T-helper 1 cell (primary cell): ENCODE measurements around the gene MRPS30.
"Not testable (repeated sequence)": the region's sequence is repeated elsewhere in the genome, so short reads cannot be mapped to it uniquely, and the experiment has no call there.

Experiments used
- DNase-seq, 5 donors: peaks; one replicate each; pipeline ENCODE4 v3.0.0-alpha.2; 2012 to 2020

The MRPS30 gene

GRCh38 chr5:44821164-44821563, 12.4 kb downstream of the MRPS30 start:
- no peak for DNase-seq

DNA sequence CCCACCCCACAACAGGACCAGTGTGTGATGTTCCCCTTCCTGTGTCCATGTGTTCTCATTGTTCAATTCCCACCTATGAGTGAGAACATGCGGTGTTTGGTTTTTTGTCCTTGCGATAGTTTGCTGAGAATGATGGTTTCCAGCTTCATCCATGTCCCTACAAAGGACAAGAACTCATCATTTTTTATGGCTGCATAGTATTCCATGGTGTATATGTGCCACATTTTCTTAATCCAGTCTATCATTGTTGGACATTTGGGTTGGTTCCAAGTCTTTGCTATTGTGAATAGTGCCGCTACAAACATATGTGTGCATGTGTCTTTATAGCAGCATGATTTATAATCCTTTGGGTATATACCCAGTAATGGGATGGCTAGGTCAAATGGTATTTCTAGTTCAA, 15.9 kb downstream of the MRPS30 start:
- DNase-seq, result not testable (repeated sequence)

DNA sequence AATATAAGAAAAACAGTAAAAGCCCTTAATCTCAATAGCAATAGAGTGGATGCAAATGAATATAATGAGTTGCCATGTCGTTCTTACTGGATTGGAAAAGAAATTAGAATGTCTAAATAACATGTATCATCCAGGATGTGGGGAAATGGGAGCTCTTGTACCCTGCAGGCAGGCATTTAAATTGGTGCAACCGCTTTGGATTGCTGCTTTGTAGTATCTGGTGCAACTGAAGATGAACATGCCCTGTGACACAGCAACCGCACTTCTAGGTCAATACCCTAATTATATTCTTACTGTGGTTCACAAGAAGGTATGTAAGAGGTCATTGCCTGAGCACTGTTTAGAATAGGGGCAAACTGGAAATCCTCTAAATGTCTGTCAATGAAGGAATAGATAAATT, 18.9 kb downstream of the MRPS30 start:
- no peak for DNase-seq

- no peak for DNase-seq
Observed at GRCh38 chr5:44828719-44829118, 20.0 kb downstream of the MRPS30 start.

- DNase-seq, result no peak
Observed at GRCh38 chr5:44830951-44831350, 22.2 kb downstream of the MRPS30 start.

DNA sequence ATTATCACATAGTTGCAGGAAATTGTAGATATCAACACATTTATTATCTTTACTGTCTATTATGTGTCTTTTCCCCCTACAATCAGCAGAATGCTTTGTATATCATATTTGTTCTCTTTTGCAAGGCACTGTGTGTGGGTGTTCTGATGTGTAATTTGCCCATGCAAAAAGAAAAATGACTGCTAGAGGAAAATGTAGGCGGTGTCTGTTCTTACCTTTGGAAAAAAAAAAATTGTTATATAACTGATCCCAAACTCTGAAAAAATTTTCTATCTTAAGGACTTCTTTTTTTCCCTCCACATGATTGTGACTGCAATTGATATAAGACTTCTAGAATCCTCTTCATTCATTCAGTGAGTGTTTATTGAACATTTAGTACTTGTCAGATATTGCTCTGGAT, 24.5 kb downstream of the MRPS30 start:
- no peak for DNase-seq

GRCh38 chr5:44835693-44836092, 26.9 kb downstream of the MRPS30 start:
- DNase-seq, result no peak

- DNase-seq, result no peak
Observed at GRCh38 chr5:44839018-44839681, 30.4 kb downstream of the MRPS30 start.

- DNase-seq, result no peak
Observed at GRCh38 chr5:44842496-44843282, 33.9 kb downstream of the MRPS30 start.

DNA sequence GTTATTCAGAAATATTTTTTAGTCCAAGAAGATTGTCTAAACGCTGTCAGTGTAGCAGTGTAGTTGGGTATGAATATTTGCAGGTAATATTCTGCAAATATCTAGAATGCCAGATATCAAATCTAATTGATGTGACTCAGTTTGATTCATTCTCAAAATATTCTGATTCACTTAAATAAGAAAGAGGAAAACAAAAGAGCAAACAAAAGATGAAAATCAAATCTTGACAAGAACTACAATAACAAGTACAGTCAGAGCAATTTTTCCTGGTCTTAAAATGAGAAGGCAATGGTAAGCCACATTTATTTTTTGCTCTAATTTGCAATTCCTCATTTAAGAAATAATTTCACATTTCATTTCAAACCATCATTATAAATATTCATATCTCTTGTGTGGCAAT, 36.0 kb downstream of the MRPS30 start:
- DNase-seq, result no peak

GRCh38 chr5:44845777-44846176, 37.0 kb downstream of the MRPS30 start:
- no peak for DNase-seq

GRCh38 chr5:44847206-44847852, 38.6 kb downstream of the MRPS30 start:
- DNase-seq, result no peak

DNA sequence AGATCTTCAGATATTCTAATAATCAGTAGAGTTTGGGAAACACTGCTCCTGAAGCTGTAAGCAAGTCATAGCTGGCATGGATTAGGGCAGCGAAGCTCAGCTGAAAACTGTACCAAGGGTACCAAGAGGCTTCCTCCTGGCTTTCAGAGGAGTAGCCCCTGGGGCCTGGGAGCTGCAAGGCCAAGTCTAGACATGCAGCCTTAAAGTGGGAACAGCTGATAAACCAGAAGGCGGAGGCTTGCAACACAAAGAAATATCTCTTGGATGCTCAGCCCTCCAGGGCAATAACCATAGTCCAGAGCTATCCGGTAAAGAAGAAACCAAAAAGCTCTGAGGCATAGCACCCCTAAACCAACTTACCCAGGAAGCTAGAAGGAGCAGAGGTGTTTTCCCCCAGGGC, 51.5 kb downstream of the MRPS30 start:
- no peak for DNase-seq

DNA sequence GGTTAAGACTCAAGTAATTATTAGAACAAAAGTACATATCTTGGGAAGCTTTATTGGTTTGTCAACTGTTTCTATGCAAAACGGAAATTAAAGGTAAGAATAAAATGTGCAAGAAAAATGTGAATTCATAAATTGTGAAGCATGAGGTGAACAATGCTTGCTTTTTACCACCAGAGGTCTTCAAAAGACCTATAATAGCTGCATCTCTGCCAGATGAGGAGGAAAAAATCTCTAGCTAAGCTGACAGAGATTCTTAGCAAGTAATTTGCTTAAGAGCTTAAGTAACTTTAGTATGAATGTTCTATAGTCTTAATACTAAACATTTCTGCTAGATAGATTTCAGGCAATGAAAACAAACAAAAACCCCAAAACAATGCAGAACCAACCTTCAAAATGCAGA, 54.1 kb downstream of the MRPS30 start:
- no peak for DNase-seq
